Measurements from ENCODE around the gene TMEM203. TPM values are rescaled to one million over a fixed set of nuclear protein-coding genes. Genes with fewer than 3 reads are reported as not detected.
"Not testable (repeated sequence)": the region's sequence is repeated elsewhere in the genome, so short reads cannot be mapped to it uniquely, and the experiment has no call there.

Gene TMEM203
- total RNA-seq, 4 donors from 2014 or later, result 45.7 to 60.7 (median 49.4) TPM

DNA sequence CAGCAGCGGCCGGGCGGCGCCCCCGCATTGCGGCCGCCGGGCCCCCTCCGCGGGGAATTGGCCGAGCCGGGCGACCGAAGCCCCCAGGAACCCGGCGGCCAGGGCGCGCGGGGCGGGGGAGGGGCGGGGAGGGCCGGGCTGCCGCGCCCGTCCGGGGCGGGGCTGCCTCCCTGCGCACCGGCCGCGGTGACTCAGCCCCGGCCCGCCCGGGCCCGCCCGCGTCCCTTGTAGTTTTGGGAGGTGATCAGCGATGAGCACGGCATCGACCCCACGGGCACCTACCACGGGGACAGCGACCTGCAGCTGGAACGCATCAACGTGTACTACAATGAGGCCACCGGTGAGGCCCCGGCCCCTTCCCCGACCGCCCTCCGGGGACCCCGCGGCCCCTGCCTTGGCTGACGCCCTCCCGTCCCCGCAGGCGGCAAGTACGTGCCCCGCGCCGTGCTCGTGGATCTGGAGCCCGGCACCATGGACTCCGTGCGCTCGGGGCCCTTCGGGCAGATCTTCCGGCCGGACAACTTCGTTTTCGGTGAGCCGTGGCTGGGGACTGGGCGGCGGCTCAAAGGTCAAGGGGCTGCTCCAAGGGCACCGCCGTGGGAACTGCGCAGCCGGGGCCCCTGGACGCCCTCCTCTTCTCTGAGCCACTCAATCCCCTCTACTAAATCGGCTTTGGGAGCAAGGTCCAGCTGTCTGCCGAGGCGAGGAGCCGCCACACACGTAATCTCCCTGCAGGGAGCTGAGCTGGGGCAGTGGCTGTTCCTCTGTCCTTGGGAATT, 36.2 kb upstream of the TMEM203 start:
- peak; percentile 57 to 95 for DNase-seq (ENCODE audit: low spot score in 2 of 2)
- no peak for TF ChIP-seq POLR2A (IDR thresholded peaks at IDR 0.05)
- TF ChIP-seq, protein P1, sequence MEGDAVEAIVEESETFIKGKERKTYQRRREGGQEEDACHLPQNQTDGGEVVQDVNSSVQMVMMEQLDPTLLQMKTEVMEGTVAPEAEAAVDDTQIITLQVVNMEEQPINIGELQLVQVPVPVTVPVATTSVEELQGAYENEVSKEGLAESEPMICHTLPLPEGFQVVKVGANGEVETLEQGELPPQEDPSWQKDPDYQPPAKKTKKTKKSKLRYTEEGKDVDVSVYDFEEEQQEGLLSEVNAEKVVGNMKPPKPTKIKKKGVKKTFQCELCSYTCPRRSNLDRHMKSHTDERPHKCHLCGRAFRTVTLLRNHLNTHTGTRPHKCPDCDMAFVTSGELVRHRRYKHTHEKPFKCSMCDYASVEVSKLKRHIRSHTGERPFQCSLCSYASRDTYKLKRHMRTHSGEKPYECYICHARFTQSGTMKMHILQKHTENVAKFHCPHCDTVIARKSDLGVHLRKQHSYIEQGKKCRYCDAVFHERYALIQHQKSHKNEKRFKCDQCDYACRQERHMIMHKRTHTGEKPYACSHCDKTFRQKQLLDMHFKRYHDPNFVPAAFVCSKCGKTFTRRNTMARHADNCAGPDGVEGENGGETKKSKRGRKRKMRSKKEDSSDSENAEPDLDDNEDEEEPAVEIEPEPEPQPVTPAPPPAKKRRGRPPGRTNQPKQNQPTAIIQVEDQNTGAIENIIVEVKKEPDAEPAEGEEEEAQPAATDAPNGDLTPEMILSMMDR (IDR thresholded peaks at IDR 0.05), result no peak
- intact Hi-C loops (cut with DNase I; ENCODE audit: low total_unique reads), result no loop called here
- 0 to 4% methylated on average over 12 to 58 of the region's 83 CpGs for whole genome bisulfite sequencing, 2 donors
- peak overlapping the region; percentile 73 for H3K4me3 ChIP-seq (ENCODE audit: low read depth, poor library complexity, severe bottlenecking)

DNA sequence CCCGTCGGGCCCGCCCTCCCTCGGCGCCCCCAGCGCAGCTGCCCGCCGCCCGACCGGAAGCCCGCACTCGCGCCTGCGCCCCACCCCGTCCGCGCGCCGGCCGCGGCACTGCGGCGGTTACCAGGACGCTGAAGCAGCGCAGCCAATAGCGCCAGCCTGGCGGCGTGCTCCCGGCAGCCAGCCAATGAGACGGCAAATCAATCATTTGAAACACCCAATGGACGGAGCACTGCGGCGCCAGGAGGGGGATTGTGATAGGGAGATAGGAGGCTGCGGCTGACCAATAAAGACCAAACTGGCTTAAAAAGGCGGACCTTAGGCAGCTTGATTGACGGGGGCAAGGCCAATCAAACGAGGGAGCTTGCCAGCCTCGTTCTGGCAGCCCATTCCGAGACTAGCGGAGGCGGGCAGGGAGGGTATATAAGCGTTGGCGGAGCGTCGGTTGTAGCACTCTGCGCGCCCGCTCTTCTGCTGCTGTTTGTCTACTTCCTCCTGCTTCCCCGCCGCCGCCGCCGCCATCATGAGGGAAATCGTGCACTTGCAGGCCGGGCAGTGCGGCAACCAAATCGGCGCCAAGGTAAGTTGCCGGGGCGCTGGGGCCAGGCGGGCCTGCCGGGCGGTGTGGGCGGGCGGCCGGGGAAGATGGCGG, 35.5 kb upstream of the TMEM203 start, which contains the start of gene TUBB4B:
TSS of gene TUBB4B (plus strand) at position 447 of the 649 bp plus-strand sequence. CDS start at position 521, 74 bp downstream.
- WGBS, 2 donors, result 0% methylated on average over 38 to 42 of the region's 67 CpGs
- H3K4me3 ChIP-seq (ENCODE audit: low read depth, poor library complexity, severe bottlenecking), result peak within 1 kb of the TSS; percentile 73
- DNase-seq (ENCODE audit: low spot score in 2 of 2), result peak; percentile 99 to 100
- intact Hi-C loops (cut with DNase I; ENCODE audit: low total_unique reads), result no loop called here
- TF ChIP-seq, protein P1 (IDR thresholded peaks at IDR 0.05), result no peak
- TF ChIP-seq POLR2A (IDR thresholded peaks at IDR 0.05), result peak in 1 of 2 donors; percentile 99

DNA sequence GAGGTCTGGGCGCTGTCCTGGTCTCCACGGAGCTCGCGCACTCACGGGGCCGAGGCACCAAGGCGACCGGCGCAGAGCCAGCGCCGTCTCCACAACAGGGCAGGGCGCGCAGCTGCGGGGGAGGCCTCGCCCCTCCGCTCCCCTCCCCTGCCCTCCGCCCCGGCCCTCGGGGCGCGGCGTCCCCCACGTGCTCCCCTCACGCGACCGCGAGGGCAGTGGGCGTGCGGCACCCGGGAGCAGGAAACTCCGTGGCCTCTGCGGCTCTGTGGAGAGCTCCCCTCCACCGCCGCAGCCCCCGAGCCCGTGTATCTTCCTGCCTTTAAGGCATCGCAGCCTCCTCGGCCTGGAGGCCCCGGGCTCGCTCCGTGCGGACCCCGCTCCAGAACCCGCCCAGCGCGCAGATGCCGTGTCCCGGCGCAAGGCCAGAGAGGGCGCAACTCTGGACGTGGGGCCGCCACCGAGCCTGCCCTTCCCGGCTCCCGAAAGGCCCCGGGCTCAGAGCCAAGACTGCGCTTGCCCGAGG, 34.9 kb upstream of the TMEM203 start:
- intact Hi-C loops (cut with DNase I; ENCODE audit: low total_unique reads), result no loop called here
- no peak for TF ChIP-seq POLR2A (IDR thresholded peaks at IDR 0.05)
- TF ChIP-seq, protein P1 (IDR thresholded peaks at IDR 0.05), result no peak
- DNase-seq (ENCODE audit: low spot score in 2 of 2), result peak; percentile 68 to 96
- WGBS, 2 donors, result 0 to 1% methylated on average over 26 to 28 of the region's 58 CpGs
- H3K4me3 ChIP-seq (ENCODE audit: low read depth, poor library complexity, severe bottlenecking), result peak overlapping the region; percentile 37

DNA sequence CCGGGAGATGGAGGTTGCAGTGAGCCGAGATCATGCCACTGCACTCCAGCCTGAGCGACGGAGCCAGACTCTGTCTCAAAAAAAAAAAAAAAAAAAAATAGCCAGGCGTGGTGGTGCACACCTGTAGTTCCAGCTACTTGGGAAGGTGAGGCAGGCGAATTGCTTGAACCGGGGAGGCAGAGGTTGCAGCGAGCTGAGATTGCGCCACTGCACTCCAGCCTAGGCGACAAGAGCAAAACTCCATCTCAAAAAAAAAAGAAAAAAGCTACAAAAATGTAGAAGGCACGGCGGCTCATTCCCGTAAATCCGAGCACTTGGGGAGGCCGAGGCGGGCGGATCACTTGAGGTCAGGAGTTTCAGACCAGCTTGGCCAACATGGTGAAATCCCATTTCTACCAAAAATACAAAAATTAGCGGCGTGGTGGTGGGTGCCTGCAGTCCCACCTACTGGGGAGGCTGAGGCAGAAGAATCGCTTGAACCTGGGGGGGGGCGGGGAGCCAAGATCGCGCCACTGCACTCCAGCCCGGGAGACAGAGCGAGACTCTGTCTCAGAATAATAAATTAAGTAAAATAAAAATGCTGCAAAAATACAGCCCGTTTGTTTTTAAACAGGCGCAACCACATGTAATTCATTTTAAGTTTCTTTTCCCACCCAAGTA, 34.2 kb upstream of the TMEM203 start:
- intact Hi-C loops (cut with DNase I; ENCODE audit: low total_unique reads); DNase-seq (ENCODE audit: low spot score in 2 of 2): not testable (repeated sequence)
- WGBS, 2 donors, result 46 to 57% methylated on average over 27 of the region's 27 CpGs
- H3K4me3 ChIP-seq (ENCODE audit: low read depth, poor library complexity, severe bottlenecking), result peak overlapping the region; percentile 37

DNA sequence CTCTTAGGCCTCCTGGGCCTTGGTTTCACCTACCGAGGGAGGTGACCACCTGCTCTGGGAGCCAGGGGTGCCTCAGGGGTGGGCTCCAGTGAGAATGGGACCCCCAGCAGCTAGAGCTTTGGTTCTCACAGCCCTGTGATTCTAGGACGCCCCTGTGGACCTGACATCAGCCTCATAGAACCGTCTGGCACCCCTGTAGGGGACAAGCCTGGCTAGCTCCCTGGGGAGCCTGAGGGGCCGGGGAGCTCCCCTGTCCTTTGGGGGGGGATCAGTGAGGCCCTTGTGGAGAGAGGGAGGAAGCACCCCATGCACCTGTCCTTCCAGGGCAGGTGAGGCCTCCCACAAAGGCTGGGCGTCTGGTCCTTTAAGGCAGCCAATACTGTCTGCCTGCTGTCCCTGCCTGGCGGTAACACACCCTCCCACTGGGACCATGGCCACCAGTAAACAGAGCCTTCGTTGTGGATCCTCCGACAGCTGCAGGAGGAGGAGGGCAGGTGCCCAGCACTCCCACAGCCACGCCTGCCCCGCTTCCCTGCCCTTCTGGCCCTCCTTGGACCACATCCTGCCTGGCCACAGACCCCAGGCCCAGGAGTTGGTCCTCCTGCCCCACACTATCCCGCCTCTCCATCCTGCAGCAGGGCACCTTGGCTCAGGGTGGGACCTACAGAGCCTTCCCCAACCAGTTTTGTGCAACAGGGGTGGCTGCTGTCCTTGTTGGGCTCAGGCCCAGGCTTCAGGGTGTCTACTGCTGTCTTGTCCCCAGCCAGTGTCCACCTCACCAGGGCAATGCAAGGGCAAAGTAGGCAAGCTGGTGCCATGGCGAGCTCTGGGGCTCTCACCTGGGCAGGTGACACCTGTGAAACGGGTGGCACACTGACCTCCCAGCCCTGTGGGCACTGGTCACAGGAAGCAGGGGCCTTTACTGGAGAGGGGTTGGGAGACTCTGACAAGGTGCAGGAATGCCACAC, 32.6 kb upstream of the TMEM203 start:
- 49 to 55% methylated on average over 8 to 13 of the region's 13 CpGs for WGBS, 2 donors
- H3K4me3 ChIP-seq (ENCODE audit: low read depth, poor library complexity, severe bottlenecking), result no peak overlapping the region
- DNase-seq (ENCODE audit: low spot score in 2 of 2), result no peak
- TF ChIP-seq, protein P1 (IDR thresholded peaks at IDR 0.05), result no peak
- no peak for TF ChIP-seq POLR2A (IDR thresholded peaks at IDR 0.05)
- intact Hi-C loops (cut with DNase I; ENCODE audit: low total_unique reads), result no loop called here

Data from lower leg skin (tissue), 4 donors.